ENCODE results near the gene HIC1. TPM values are rescaled to one million over a fixed set of nuclear protein-coding genes. Genes with fewer than 3 reads are reported as not detected.

HIC1 gene
- total and polyA plus RNA-seq, 9 donors = 3.9 to 108 (median 60.8) TPM

- no peak overlapping the region for H3K27ac ChIP-seq
- H3K36me3 ChIP-seq = no peaks in the 10 kb centered on the region
- TF ChIP-seq POLR2A (IDR thresholded peaks at IDR 0.05) (no peak), CTCF (IDR thresholded peaks at IDR 0.05) (no peak), EP300 (IDR thresholded peaks at IDR 0.05) (no peak)
- WGBS, 3 donors = 88 to 90% (median 89%) methylated on average over 29 of the region's 29 CpGs
- no peaks in the 10 kb centered on the region for H3K9me3 ChIP-seq
- no peaks in the 10 kb centered on the region for H3K27me3 ChIP-seq
- intact Hi-C loops (cut with DNase I) = loop anchor here in 1 of 4 donors (10.0 kb wide), 1 partner anchor 361 kb away; no protein-coding TSS in a partner anchor
- peak in 1 of 5 donors; percentile 21 for DNase-seq
- no peak overlapping the region for H3K4me3 ChIP-seq
- H3K4me1 ChIP-seq (ENCODE audit: insufficient read depth) = peaks cover under 1% of the 10 kb centered on the region
Measured at GRCh38 chr17:2035541-2036488, 19.1 kb upstream of the HIC1 start.

GRCh38 chr17:2037155-2037554, 17.7 kb upstream of the HIC1 start:
- intact Hi-C loops (cut with DNase I) = loop anchor here in 1 of 4 donors (10.0 kb wide), 1 partner anchor 362 kb away; no protein-coding TSS in a partner anchor
- 75 to 81% (median 80%) methylated on average over 10 of the region's 10 CpGs for WGBS, 3 donors
- Histone ChIP-seq H3K9me3 (no peaks in the 10 kb centered on the region), H3K4me3 (no peak overlapping the region), H3K36me3 (no peaks in the 10 kb centered on the region), H3K27me3 (no peaks in the 10 kb centered on the region), H3K4me1 (ENCODE audit: insufficient read depth) (peaks cover 6% of the 10 kb centered on the region), H3K27ac (no peak overlapping the region)
- no peak for DNase-seq
- TF ChIP-seq CTCF (IDR thresholded peaks at IDR 0.05) (no peak), EP300 (IDR thresholded peaks at IDR 0.05) (no peak)

- no peaks in the 10 kb centered on the region for H3K36me3 ChIP-seq
- no peaks in the 10 kb centered on the region for H3K9me3 ChIP-seq
- no peak for DNase-seq
- WGBS, 3 donors = 82 to 83% (median 82%) methylated on average over 7 of the region's 7 CpGs
- H3K4me1 ChIP-seq (ENCODE audit: insufficient read depth) = peaks cover 6% of the 10 kb centered on the region
- intact Hi-C loops (cut with DNase I) = no loop called here
- H3K4me3 ChIP-seq = no peak overlapping the region
- no peaks in the 10 kb centered on the region for H3K27me3 ChIP-seq
- TF ChIP-seq POLR2A (IDR thresholded peaks at IDR 0.05) (no peak), CTCF (IDR thresholded peaks at IDR 0.05) (no peak), EP300 (IDR thresholded peaks at IDR 0.05) (no peak)
- H3K27ac ChIP-seq = no peak overlapping the region
Measured at GRCh38 chr17:2040219-2040827, 14.6 kb upstream of the HIC1 start.

GRCh38 chr17:2040942-2041560, 13.9 kb upstream of the HIC1 start:
- intact Hi-C loops (cut with DNase I) = no loop called here
- no peaks in the 10 kb centered on the region for H3K36me3 ChIP-seq
- no peaks in the 10 kb centered on the region for H3K9me3 ChIP-seq
- peak overlapping the region; percentile 29 to 82 for H3K27ac ChIP-seq
- peaks cover 6% of the 10 kb centered on the region for H3K4me1 ChIP-seq (ENCODE audit: insufficient read depth)
- 41 to 53% (median 48%) methylated on average over 15 to 16 of the region's 16 CpGs for WGBS, 3 donors
- TF ChIP-seq EP300 (IDR thresholded peaks at IDR 0.05) (no peak), CTCF (IDR thresholded peaks at IDR 0.05) (no peak), POLR2A (IDR thresholded peaks at IDR 0.05) (no peak)
- H3K4me3 ChIP-seq = peak overlapping the region; percentile 82
- peak in 2 of 5 donors; percentile 46 to 54 for DNase-seq
- no peaks in the 10 kb centered on the region for H3K27me3 ChIP-seq
